BE2C (cell line): Measurements from ENCODE around the gene SPP2. TPM values are rescaled to one million over a fixed set of nuclear protein-coding genes. Genes with fewer than 3 reads are reported as not detected.

Experiments used
- DNase-seq: peaks from one replicate; pipeline ENCODE4 v3.0.0-alpha.2; 2020
- H3K27me3 ChIP-seq: fragments of 250-450 bp; sonication (Bioruptor Pico); 2 replicates; pipeline ENCODE4 v1.5.1; 2020; ENCODE audit warnings: mild to moderate bottlenecking
- H3K36me3 ChIP-seq: fragments of 250-450 bp; sonication (Bioruptor Pico); 2 replicates; pipeline ENCODE4 v1.5.1; 2020; ENCODE audit warnings: mild to moderate bottlenecking
- H3K4me1 ChIP-seq: fragments of 250-450 bp; sonication (Bioruptor Pico); 2 replicates; pipeline ENCODE4 v1.5.1; 2020
- H3K4me3 ChIP-seq: 2 replicates; pipeline ENCODE4 v1.5.1; 2011; ENCODE audit warnings: low read depth, low read length
- H3K9me3 ChIP-seq: fragments of 250-450 bp; sonication (Bioruptor Pico); 2 replicates; pipeline ENCODE4 v1.5.1; 2020
- polyA plus RNA-seq: library from polyadenylated mRNA; unstranded; fragments of >200 nt; gene quantifications from one replicate; pipeline ENCODE4 v1.2.1, GENCODE V29; 2012; ENCODE audit warnings: low read depth, missing spikeins; ENCODE audit not compliant: insufficient read length, insufficient read depth
- TF ChIP-seq, protein P1 (sequence below): IDR thresholded peaks from 2 replicates; pipeline ENCODE4 v1.5.1; 2012; ENCODE audit warnings: mild to moderate bottlenecking, low read depth, low read length

SPP2 gene, protein sequence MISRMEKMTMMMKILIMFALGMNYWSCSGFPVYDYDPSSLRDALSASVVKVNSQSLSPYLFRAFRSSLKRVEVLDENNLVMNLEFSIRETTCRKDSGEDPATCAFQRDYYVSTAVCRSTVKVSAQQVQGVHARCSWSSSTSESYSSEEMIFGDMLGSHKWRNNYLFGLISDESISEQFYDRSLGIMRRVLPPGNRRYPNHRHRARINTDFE
- not detected for polyA plus RNA-seq

DNA sequence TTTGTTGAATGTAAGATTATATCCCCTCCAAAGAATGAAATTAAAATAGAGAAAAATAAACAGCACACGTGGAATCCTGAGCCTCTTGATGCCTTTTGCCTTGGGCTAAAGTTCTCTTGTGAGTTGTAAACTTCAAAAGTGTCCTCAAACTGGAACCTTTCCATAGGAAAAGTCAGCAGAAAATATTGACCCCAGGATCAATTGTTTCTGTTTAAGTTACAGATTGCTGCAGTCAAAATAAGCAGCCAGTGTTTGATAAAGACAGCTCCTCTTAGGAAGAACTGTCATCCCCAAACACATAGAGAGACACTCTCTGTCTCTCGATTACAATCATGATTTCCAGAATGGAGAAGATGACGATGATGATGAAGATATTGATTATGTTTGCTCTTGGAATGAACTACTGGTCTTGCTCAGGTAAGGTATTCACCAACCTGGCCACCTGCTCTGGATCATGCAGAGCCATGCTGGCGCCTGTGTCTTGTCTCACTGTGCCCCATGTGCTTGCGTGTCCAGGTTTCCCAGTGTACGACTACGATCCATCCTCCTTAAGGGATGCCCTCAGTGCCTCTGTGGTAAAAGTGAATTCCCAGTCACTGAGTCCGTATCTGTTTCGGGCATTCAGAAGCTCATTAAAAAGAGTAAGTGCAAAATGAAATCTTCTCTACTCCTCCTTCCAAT lies at the start of gene SPP2:
TSS of gene SPP2 (plus strand) at position 248 of the 681 bp plus-strand sequence. CDS start at position 333, 85 bp downstream.
- no peaks in the 10 kb centered on the region for H3K36me3 ChIP-seq
- no peak for DNase-seq
- no peak within 1 kb of the TSS for H3K4me3 ChIP-seq
- no peaks in the 10 kb centered on the region for H3K4me1 ChIP-seq
- TF ChIP-seq, protein P1, sequence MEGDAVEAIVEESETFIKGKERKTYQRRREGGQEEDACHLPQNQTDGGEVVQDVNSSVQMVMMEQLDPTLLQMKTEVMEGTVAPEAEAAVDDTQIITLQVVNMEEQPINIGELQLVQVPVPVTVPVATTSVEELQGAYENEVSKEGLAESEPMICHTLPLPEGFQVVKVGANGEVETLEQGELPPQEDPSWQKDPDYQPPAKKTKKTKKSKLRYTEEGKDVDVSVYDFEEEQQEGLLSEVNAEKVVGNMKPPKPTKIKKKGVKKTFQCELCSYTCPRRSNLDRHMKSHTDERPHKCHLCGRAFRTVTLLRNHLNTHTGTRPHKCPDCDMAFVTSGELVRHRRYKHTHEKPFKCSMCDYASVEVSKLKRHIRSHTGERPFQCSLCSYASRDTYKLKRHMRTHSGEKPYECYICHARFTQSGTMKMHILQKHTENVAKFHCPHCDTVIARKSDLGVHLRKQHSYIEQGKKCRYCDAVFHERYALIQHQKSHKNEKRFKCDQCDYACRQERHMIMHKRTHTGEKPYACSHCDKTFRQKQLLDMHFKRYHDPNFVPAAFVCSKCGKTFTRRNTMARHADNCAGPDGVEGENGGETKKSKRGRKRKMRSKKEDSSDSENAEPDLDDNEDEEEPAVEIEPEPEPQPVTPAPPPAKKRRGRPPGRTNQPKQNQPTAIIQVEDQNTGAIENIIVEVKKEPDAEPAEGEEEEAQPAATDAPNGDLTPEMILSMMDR, result no peak
- no peaks in the 10 kb centered on the region for H3K27me3 ChIP-seq
- no peaks in the 10 kb centered on the region for H3K9me3 ChIP-seq

DNA sequence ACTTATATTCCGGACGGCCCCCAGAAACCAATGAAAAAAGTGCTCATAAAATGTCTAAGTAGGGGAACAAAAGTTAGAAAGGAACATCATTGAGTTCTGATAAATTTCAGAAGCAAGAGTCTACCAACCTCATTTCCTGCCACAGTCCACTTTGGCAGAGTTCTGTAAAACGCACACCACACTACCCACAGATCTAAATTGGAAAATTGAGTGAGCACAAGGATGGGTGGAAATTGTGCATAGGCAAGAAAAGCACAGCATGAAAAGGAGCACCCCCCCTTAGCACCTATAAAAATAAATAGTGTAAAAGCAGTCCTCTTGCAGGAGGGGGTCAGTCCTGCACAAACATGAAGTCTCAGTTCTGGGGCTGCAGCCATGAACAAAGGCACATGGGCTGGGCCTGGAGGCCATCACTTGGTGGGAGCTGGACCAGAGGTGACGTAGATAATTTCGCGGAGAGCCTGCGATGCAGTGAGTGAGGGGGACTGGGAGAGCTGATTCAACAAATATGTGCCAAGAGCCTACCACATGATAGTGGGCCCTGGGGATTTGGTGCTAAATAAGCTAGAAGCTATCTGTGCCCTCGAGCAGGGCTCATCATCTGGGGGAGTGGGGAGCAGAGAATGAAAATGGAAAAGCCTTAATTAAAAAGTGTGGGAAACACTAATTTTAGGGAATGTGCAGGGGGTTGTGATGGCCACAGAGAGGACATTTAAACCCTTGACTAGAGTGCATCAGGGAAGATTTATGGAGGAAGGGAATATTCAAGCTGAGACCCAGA lies 48.9 kb upstream of the SPP2 start:
- peak; percentile 45 for DNase-seq
- Histone ChIP-seq H3K4me1 (peaks cover 21% of the 10 kb centered on the region), H3K27me3 (no peaks in the 10 kb centered on the region), H3K36me3 (no peaks in the 10 kb centered on the region), H3K9me3 (no peaks in the 10 kb centered on the region; the same call in 1 of the 2 replicates), H3K4me3 (no peak overlapping the region)
- TF ChIP-seq, protein P1, result no peak

DNA sequence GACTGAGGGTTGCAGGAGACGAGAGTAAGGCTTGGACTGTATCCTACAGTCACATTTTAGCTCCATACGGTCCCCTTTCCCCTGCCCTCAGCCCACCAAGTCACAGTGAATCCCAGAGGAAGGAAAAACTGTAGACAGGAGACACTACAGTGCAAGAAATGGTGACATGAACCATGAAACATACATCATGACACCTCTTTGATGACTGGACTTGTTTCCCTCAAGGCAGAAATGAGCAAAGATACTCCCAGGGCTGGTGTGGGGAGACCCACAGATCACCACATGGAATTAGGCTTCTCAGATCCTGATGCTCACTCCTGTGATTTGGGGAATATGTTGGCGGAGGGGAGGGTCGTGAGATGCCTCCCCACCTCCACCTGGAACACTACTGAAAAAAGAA lies 48.2 kb upstream of the SPP2 start:
- TF ChIP-seq, protein P1, result no peak
- Histone ChIP-seq H3K27me3 (no peaks in the 10 kb centered on the region), H3K36me3 (no peaks in the 10 kb centered on the region), H3K4me1 (peaks cover 21% of the 10 kb centered on the region), H3K4me3 (no peak overlapping the region), H3K9me3 (no peaks in the 10 kb centered on the region; the same call in 1 of the 2 replicates)
- DNase-seq, result no peak

DNA sequence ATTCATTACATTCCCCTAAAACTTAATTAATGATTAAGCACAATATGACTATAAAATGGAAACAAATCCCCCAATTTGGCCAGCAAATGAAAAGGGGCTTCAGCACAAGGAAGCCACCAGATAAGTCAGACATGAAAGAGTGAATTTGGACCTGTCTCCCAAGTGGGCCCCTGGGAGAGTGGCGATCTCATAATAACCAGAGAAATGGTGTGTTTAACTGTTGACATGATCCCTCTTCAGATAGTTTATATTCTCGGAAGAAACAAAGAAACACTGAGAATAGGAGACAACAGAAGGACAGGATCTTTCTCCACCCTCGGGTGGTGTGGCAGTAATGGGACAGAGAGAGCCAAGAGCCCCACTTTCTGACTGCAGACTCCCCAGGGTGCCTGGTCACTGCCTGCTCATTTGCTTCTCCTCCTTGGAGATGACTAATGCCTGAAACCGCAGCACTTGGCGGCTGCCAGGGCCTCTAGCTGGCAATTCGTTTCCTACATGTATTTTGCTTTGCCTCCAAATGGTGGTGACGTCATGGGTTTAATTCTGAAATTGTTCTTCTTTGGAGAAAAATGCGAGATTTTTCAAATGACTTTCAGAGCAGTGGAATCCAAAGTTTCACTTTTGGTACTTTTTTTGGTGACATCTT lies 46.4 kb upstream of the SPP2 start:
- no peak overlapping the region for H3K4me3 ChIP-seq
- no peaks in the 10 kb centered on the region for H3K36me3 ChIP-seq
- peaks cover 18% of the 10 kb centered on the region for H3K4me1 ChIP-seq
- TF ChIP-seq, protein P1, result no peak
- H3K9me3 ChIP-seq, result no peaks in the 10 kb centered on the region; the same call in 1 of the 2 replicates
- no peaks in the 10 kb centered on the region for H3K27me3 ChIP-seq
- no peak for DNase-seq

DNA sequence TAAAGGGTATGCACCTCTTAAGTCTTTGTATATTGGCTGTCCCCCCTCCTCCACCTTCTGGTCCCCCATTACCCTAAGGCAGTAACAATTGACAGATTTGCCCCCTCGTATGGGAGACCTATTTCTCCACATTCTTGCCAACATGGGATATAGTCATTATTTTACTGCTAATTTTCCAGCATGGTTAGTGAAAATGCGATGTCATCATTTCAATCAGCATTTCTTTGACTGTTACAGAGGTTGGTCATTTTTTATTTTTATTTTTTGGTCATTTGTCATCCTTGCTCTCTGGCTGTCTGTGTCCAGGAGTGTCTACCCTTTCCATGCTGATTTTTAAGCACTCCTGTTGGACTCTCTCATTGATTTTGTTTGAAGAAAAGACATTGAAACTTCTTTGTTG lies 45.4 kb upstream of the SPP2 start:
- TF ChIP-seq, protein P1, result no peak
- DNase-seq, result no peak
- no peaks in the 10 kb centered on the region for H3K27me3 ChIP-seq
- no peaks in the 10 kb centered on the region; the same call in 1 of the 2 replicates for H3K9me3 ChIP-seq
- no peak overlapping the region for H3K4me3 ChIP-seq
- H3K36me3 ChIP-seq, result no peaks in the 10 kb centered on the region
- H3K4me1 ChIP-seq, result peaks cover 12% of the 10 kb centered on the region
